Gastrocnemius medialis (tissue), 4 donors: ENCODE measurements around the gene SOX11.

Source experiments
- POLR2A ChIP-seq, 2 donors: fragments of 450-650 bp; IDR thresholded peaks; one replicate each; pipeline ENCODE4 v1.6.1; 2017; ENCODE audit warnings: antibody characterized with exemption in 2 of 2, mild to moderate bottlenecking in 2 of 2, moderate library complexity in 2 of 2
- TF ChIP-seq, protein P1 (sequence below), 5 experiments: fragments of 450-650 bp in 3 of 5; fragments of 200-600 bp in 2 of 5; sonication (generic) in 2 of 5; IDR thresholded peaks in 4 of 5; conservative IDR thresholded peaks in 1 of 5; 1 replicate in 4 of 5; 2 replicates in 1 of 5; pipeline ENCODE4 v1.5.1; 2016 to 2019; ENCODE audit warnings: antibody characterized with exemption in 5 of 5, mild to moderate bottlenecking in 3 of 5, moderate library complexity in 3 of 5

DNA sequence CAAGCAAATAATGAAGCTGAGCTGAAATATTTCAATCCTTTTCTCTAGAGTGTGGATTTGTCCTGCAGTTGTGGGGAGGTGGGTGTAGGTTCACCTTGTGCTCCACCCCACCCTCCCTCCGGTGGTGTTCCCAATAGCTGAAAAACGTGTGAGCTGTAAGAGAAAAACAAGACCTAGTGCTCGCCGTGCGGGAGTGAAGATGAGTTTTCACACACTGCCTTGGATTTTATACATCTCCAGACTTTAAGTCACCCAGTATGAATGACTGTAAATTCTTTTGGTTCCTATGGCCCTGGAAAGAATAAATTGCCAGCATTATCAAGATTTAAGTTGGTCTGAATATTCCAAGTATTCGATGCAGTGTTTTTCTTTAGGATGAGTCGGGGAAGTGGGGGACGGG lies 1.9 kb upstream of the SOX11 start:
- TF ChIP-seq, protein P1, sequence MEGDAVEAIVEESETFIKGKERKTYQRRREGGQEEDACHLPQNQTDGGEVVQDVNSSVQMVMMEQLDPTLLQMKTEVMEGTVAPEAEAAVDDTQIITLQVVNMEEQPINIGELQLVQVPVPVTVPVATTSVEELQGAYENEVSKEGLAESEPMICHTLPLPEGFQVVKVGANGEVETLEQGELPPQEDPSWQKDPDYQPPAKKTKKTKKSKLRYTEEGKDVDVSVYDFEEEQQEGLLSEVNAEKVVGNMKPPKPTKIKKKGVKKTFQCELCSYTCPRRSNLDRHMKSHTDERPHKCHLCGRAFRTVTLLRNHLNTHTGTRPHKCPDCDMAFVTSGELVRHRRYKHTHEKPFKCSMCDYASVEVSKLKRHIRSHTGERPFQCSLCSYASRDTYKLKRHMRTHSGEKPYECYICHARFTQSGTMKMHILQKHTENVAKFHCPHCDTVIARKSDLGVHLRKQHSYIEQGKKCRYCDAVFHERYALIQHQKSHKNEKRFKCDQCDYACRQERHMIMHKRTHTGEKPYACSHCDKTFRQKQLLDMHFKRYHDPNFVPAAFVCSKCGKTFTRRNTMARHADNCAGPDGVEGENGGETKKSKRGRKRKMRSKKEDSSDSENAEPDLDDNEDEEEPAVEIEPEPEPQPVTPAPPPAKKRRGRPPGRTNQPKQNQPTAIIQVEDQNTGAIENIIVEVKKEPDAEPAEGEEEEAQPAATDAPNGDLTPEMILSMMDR (IDR thresholded peaks at IDR 0.05 in 4 of 5, conservative IDR thresholded peaks at IDR 0.05 in 1 of 5) = no peak
- no peak for TF ChIP-seq POLR2A (IDR thresholded peaks at IDR 0.05)
